ENCODE data around the gene RBMY1J.
"Not testable (repeated sequence)": the region's sequence is repeated elsewhere in the genome, so short reads cannot be mapped to it uniquely, and the experiment has no call there.

The RBMY1J gene

GRCh38 chrY:22403110-22403509 lies at the start of gene RBMY1J:
Gene RBMY1J (plus strand): TSS chrY:22403410. CDS start chrY:22405448, 2,038 bp downstream.
- not testable (repeated sequence) for TF ChIP-seq GATA2, GATA3 (IDR thresholded peaks at IDR 0.05; ENCODE audit: low read depth, low read length)

DNA sequence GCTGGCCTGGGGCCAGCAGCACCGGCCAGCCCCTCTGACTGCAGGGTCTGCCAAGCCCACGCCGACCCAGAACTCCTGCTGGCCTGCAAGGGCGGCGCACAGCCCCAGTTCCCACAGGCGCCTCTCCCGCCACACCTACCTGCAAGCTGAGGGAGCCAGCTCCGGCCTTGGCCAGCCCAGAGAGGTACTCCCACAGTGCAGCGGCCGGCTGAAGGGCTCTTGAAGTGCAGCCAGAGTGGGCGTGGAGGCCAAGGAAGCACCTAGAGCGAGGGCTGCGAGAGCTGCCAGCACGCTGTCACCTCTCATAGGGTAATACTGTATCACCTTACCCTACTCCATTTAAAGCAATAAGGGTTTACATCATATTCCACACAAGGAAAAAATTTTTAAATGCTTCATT lies 35.8 kb upstream of the RBMY1J start:
- no peak for TF ChIP-seq GATA2 (IDR thresholded peaks at IDR 0.05; ENCODE audit: low read depth, low read length)
- no peak for TF ChIP-seq GATA3 (IDR thresholded peaks at IDR 0.05; ENCODE audit: low read depth, low read length)

DNA sequence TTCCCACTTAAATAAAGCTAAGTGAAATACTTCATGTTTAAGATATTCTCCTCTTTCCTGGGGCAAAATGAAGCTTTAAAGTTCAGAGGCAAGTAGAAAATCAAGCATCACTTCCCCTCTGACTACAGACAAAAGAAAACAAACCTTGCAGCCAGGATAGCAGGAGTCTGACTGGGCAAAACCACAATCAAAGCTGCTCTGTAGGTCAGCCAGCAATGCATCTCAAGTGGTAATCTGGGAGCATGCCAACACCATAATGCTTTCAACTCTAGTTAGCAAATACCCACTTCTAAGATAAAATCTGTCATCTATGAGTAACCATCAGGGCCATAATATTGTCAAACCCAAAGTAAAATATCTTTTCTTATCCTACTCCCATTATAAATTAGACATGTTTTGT lies 32.6 kb upstream of the RBMY1J start:
- no peak for TF ChIP-seq GATA2 (IDR thresholded peaks at IDR 0.05; ENCODE audit: low read depth, low read length)
- no peak for TF ChIP-seq GATA3 (IDR thresholded peaks at IDR 0.05; ENCODE audit: low read depth, low read length)

GRCh38 chrY:22373494-22373893 lies 29.7 kb upstream of the RBMY1J start:
- no peak for TF ChIP-seq GATA2 (IDR thresholded peaks at IDR 0.05; ENCODE audit: low read depth, low read length)
- TF ChIP-seq GATA3 (IDR thresholded peaks at IDR 0.05; ENCODE audit: low read depth, low read length), result no peak

All from SH-SY5Y (cell line).